HUDEP-2 (cell line): ENCODE results near the gene TTC33.

Experiments
- DNase-seq, 76 experiments: peaks; one replicate each; lab custom pipeline; 2025; ENCODE audit not compliant: unreplicated experiment in 76 of 76; lab: John Stamatoyannopoulos, UW

Gene TTC33

GRCh38 chr5:40547994-40548575, 207.7 kb downstream of the TTC33 start:
- DNase-seq: no peak

- no peak for DNase-seq
Measured at GRCh38 chr5:40547557-40547956, 208.2 kb downstream of the TTC33 start.

- DNase-seq: no peak
Measured at GRCh38 chr5:40540301-40540700, 215.5 kb downstream of the TTC33 start.

- DNase-seq: no peak
Measured at GRCh38 chr5:40524677-40525076, 231.1 kb downstream of the TTC33 start.

- no peak for DNase-seq
Measured at GRCh38 chr5:40521925-40522324, 233.8 kb downstream of the TTC33 start.

- DNase-seq: no peak
Measured at GRCh38 chr5:40521108-40521785, 234.5 kb downstream of the TTC33 start.

- no peak for DNase-seq
Measured at GRCh38 chr5:40518485-40518917, 237.3 kb downstream of the TTC33 start.

- DNase-seq: no peak
Measured at GRCh38 chr5:40515476-40515875, 240.3 kb downstream of the TTC33 start.

GRCh38 chr5:40514976-40515375, 240.8 kb downstream of the TTC33 start:
- DNase-seq: no peak

- no peak for DNase-seq
Measured at GRCh38 chr5:40511801-40512200, 244.0 kb downstream of the TTC33 start.

GRCh38 chr5:40507095-40507494, 248.7 kb downstream of the TTC33 start:
- DNase-seq: no peak

GRCh38 chr5:40505031-40505430, 250.7 kb downstream of the TTC33 start:
- no peak for DNase-seq

GRCh38 chr5:40503439-40503838, 252.3 kb downstream of the TTC33 start:
- DNase-seq: no peak

- no peak for DNase-seq
Measured at GRCh38 chr5:40502736-40503135, 253.0 kb downstream of the TTC33 start.

- DNase-seq: no peak
Measured at GRCh38 chr5:40501711-40502444, 253.9 kb downstream of the TTC33 start.

- DNase-seq: no peak
Measured at GRCh38 chr5:40499518-40500273, 256.1 kb downstream of the TTC33 start.

- no peak for DNase-seq
Measured at GRCh38 chr5:40499007-40499406, 256.8 kb downstream of the TTC33 start.

GRCh38 chr5:40497573-40497972, 258.2 kb downstream of the TTC33 start:
- no peak for DNase-seq

- DNase-seq: no peak
Measured at GRCh38 chr5:40495237-40495635, 260.5 kb downstream of the TTC33 start.

- DNase-seq: no peak
Measured at GRCh38 chr5:40494631-40495236, 261.0 kb downstream of the TTC33 start.

- DNase-seq: no peak
Measured at GRCh38 chr5:40492056-40492455, 263.7 kb downstream of the TTC33 start.
